HCT116 (cell line): ENCODE results near the gene MAVS. TPM values are rescaled to one million over a fixed set of nuclear protein-coding genes. Genes with fewer than 3 reads are reported as not detected.

Source experiments
- ATAC-seq: fragments of 200-7000 bp; cut with Tn5 transposase; 2 replicates; pipeline ENCODE4 v1.9.1; 2020; ENCODE audit warnings: mild to moderate bottlenecking, moderate library complexity
- BruUV-seq: library from RNA; stranded (reverse); fragments of 400-500 nt; replicated peaks from 2 replicates; lab custom pipeline; 2021; lab: Mats Ljungman, UMichigan
- CTCF ChIA-PET: fragments of 300-600 bp; sonication (Branson Sonifier 250); formaldehyde crosslinking; loops from one replicate; lab custom pipeline; 2021; ENCODE audit warnings: antibody characterized with exemption; lab: Charles Lee
- POLR2A ChIA-PET: fragments of 300-600, 350-600 bp; sonication (Branson Sonifier 250); formaldehyde crosslinking; loops from one replicate; lab custom pipeline; 2021; ENCODE audit warnings: antibody characterized with exemption; lab: Charles Lee
- RAD21 ChIA-PET, 2 experiments: fragments of 300-600 bp; sonication (Branson Sonifier 250); formaldehyde crosslinking; loops; one replicate each; lab custom pipeline; 2023; ENCODE audit warnings: low total read pairs in 2 of 2; ENCODE audit not compliant: uncharacterized antibody in 2 of 2, unreplicated experiment in 2 of 2, low non-redundant PET in 1 of 2; lab: Charles Lee
- DNase-seq: peaks from one replicate; pipeline ENCODE4 v3.0.0-alpha.2; 2010; ENCODE audit warnings: low read depth, low spot score
- H2AFZ ChIP-seq: fragments of 200-600 bp; shearing (Covaris generic), sonication (generic); 2 replicates; pipeline ENCODE4 v1.6.1; 2017; ENCODE audit warnings: low read depth, mixed run types, mixed read lengths, antibody characterized with exemption, low read length; ENCODE audit not compliant: poor library complexity, severe bottlenecking
- H3K27ac ChIP-seq: 2 replicates; pipeline ENCODE4 v1.5.1; 2012; ENCODE audit warnings: low read depth, low read length
- H3K27me3 ChIP-seq: fragments of 200-600 bp; sonication (generic); 2 replicates; pipeline ENCODE4 v1.6.1; 2016; ENCODE audit warnings: mixed run types, low read length, mixed read lengths; ENCODE audit not compliant: insufficient read depth
- H3K36me3 ChIP-seq, 2 experiments: fragments of 200-500 bp in 1 of 2; fragments of 200-600 bp in 1 of 2; sonication (Bioruptor generic) in 1 of 2; sonication (generic) in 1 of 2; 2 replicates each; pipeline versions ENCODE4 v1.5.1 to v1.6.1; 2014 to 2016; ENCODE audit warnings: low read length in 2 of 2, inconsistent platforms in 1 of 2, mixed read lengths in 1 of 2, mixed run types in 1 of 2; ENCODE audit not compliant: insufficient read depth in 2 of 2, control insufficient read depth in 1 of 2
- H3K4me1 ChIP-seq, 2 experiments: fragments of 200-600 bp in 1 of 2; sonication (generic) in 1 of 2; 2 replicates each; pipeline versions ENCODE4 v1.5.1 to v1.6.1; 2012 to 2017; ENCODE audit warnings: low read length in 2 of 2, inconsistent platforms in 1 of 2, mild to moderate bottlenecking in 1 of 2, mixed read lengths in 1 of 2, mixed run types in 1 of 2, moderate library complexity in 1 of 2; ENCODE audit not compliant: insufficient read depth in 2 of 2, control insufficient read depth in 1 of 2
- H3K4me2 ChIP-seq: fragments of 200-600 bp; sonication (generic); 2 replicates; pipeline ENCODE4 v1.6.1; 2017; ENCODE audit warnings: mixed run types, low read length, mixed read lengths
- H3K4me3 ChIP-seq, 2 experiments: fragments of 200-600 bp in 1 of 2; sonication (generic) in 1 of 2; replicated peaks in 1 of 2; 2 replicates each; pipeline ENCODE4 v1.5.1; 2011 to 2016; ENCODE audit warnings: low read length in 2 of 2, control low read depth in 1 of 2, low read depth in 1 of 2, mild to moderate bottlenecking in 1 of 2, mixed read lengths in 1 of 2, mixed run types in 1 of 2
- H3K79me2 ChIP-seq: fragments of 200-600 bp; sonication (generic); 2 replicates; pipeline ENCODE4 v1.6.1; 2017; ENCODE audit warnings: mild to moderate bottlenecking, mixed run types, low read length, moderate library complexity, mixed read lengths; ENCODE audit not compliant: insufficient read depth
- H3K9ac ChIP-seq: fragments of 200-600 bp; sonication (generic); 2 replicates; pipeline ENCODE4 v1.6.1; 2016; ENCODE audit warnings: low read length, mixed read lengths
- H3K9me2 ChIP-seq: fragments of 200-600 bp; sonication (generic), shearing (Covaris generic); 2 replicates; pipeline ENCODE4 v1.6.1; 2017; ENCODE audit warnings: mixed run types, mild to moderate bottlenecking, moderate library complexity; ENCODE audit not compliant: insufficient read depth
- H3K9me3 ChIP-seq, 2 experiments: fragments of 200-500 bp in 1 of 2; fragments of 200-600 bp in 1 of 2; sonication (Bioruptor generic) in 1 of 2; sonication (generic) in 1 of 2; 2 replicates each; pipeline ENCODE4 v1.6.1; 2014 to 2017; ENCODE audit warnings: low read length in 2 of 2, mixed read lengths in 2 of 2, inconsistent platforms in 1 of 2, low read depth in 1 of 2, mild to moderate bottlenecking in 1 of 2, mixed run types in 1 of 2, moderate library complexity in 1 of 2; ENCODE audit not compliant: control insufficient read depth in 1 of 2, insufficient read depth in 1 of 2
- H4K20me1 ChIP-seq: fragments of 200-600 bp; sonication (generic), shearing (Covaris generic); 2 replicates; pipeline ENCODE4 v1.6.1; 2017; ENCODE audit warnings: mixed run types, mild to moderate bottlenecking, moderate library complexity; ENCODE audit not compliant: insufficient read depth
- CTCF ChIP-seq, 3 experiments: fragments of 200-600 bp in 1 of 3; sonication (generic) in 1 of 3; IDR thresholded peaks in 2 of 3; conservative IDR thresholded peaks in 1 of 3; 2 replicates each; pipeline ENCODE4 v1.5.1; 2012 to 2017; ENCODE audit warnings: low read depth in 2 of 3, low read length in 2 of 3, antibody characterized with exemption in 1 of 3, borderline replicate concordance in 1 of 3, control low read depth in 1 of 3, mild to moderate bottlenecking in 1 of 3, mixed read lengths in 1 of 3, mixed run types in 1 of 3, moderate library complexity in 1 of 3; ENCODE audit not compliant: insufficient read depth in 1 of 3
- EGR1 ChIP-seq: IDR thresholded peaks from 2 replicates; pipeline ENCODE4 v1.6.1; 2012; ENCODE audit warnings: low read depth
- ELF1 ChIP-seq: IDR thresholded peaks from 2 replicates; pipeline ENCODE4 v1.6.1; 2012; ENCODE audit warnings: low read depth, borderline replicate concordance
- EZH2phosphoT487 ChIP-seq: fragments of 200-600 bp; IDR thresholded peaks from 2 replicates; pipeline ENCODE4 v1.6.1; 2018; ENCODE audit warnings: antibody characterized with exemption, borderline replicate concordance
- FOSL1 ChIP-seq: IDR thresholded peaks from 2 replicates; pipeline ENCODE4 v1.6.1; 2012; ENCODE audit warnings: low read depth
- MAX ChIP-seq: IDR thresholded peaks from 2 replicates; pipeline ENCODE4 v1.6.1; 2012
- POLR2AphosphoS5 ChIP-seq: IDR thresholded peaks from 2 replicates; pipeline ENCODE4 v1.6.1; 2011; ENCODE audit warnings: mild to moderate bottlenecking, low read depth, low read length, moderate library complexity
- RAD21 ChIP-seq: IDR thresholded peaks from 2 replicates; pipeline ENCODE4 v1.6.1; 2012; ENCODE audit warnings: low read depth, mild to moderate bottlenecking
- ZFX ChIP-seq: fragments of 450-650 bp; IDR thresholded peaks from 2 replicates; pipeline ENCODE4 v1.6.1; 2017
- intact Hi-C: fragments of 100-400 bp; cut with micrococcal nuclease; formaldehyde crosslinking; loops from 2 replicates; pipeline ENCODE4 v1.10.0; 2022
- total RNA-seq: library from RNA; stranded (reverse); gene quantifications from one replicate; pipeline ENCODE4 v1.2.1, GENCODE V29; 2021; ENCODE audit not compliant: unreplicated experiment

MAVS gene
- total RNA-seq, 1 experiment from 2014 or later, result 60.1 TPM

- H2AFZ ChIP-seq, result no peak overlapping the region
- peaks cover 53% of the 10 kb centered on the region for H4K20me1 ChIP-seq
- H3K27me3 ChIP-seq, result no peaks in the 10 kb centered on the region
- no TSS peak for BruUV-seq
- no peak overlapping the region for H3K9ac ChIP-seq
- no peaks in the 10 kb centered on the region for H3K9me3 ChIP-seq
- ATAC-seq, result no peak
- no peak overlapping the region for H3K4me3 ChIP-seq
- H3K27ac ChIP-seq, result no peak overlapping the region
- RAD21 ChIA-PET, result no interaction called here
- TF ChIP-seq ZFX (no peak), RAD21 (no peak), EZH2phosphoT487 (no peak), CTCF (IDR thresholded peaks at IDR 0.05 in 2 of 3, conservative IDR thresholded peaks at IDR 0.05 in 1 of 3; ENCODE audit: borderline replicate concordance in 1 of 3, insufficient read depth in 1 of 3, low read depth in 2 of 3, low read length in 2 of 3) (no peak), MAX (no peak), POLR2AphosphoS5 (no peak), ELF1 (no peak), EGR1 (no peak), FOSL1 (no peak)
- H3K4me1 ChIP-seq, result peaks cover 30 to 63% of the 10 kb centered on the region in 2 experiments
- no peaks in the 10 kb centered on the region for H3K9me2 ChIP-seq
- H3K36me3 ChIP-seq, result no peaks in the 10 kb centered on the region; a peak in 2 of 4 replicates
- POLR2A ChIA-PET, result interaction anchor here (0.8 to 1.6 kb wide), 2 partner anchors 45 to 47 kb away, joined by 3 to 5 read pairs; no protein-coding TSS in a partner anchor
- intact Hi-C loops, result no loop called here
- H3K4me2 ChIP-seq, result no peak overlapping the region
- CTCF ChIA-PET, result interaction anchor here (4.2 kb wide), 1 partner anchor 46 kb away, joined by 43 read pairs; no protein-coding TSS in a partner anchor
- peaks cover 100% of the 10 kb centered on the region for H3K79me2 ChIP-seq
- DNase-seq, result no peak
These were observed 54.5 kb downstream of the MAVS start for GRCh38 chr20:3901028-3901705.
